Right cardiac atrium (tissue), 5 donors: Measurements from ENCODE around the gene TSHZ2. TPM values are rescaled to one million over a fixed set of nuclear protein-coding genes. Genes with fewer than 3 reads are reported as not detected.

Source experiments
- ATAC-seq, 2 donors: fragments of 200-7000 bp; cut with Tn5 transposase; one replicate each; pipeline versions ENCODE4 v1.8.0 to v1.9.1; 2020; ENCODE audit warnings: moderate library complexity in 2 of 2, mild to moderate bottlenecking in 1 of 2
- DNase-seq, 3 donors: peaks; one replicate each; pipeline ENCODE4 v3.0.0-alpha.2; 2020
- H3K27ac ChIP-seq: one replicate; pipeline ENCODE4 v1.5.1; 2013; ENCODE audit warnings: mild to moderate bottlenecking, low read length, control low read depth, moderate library complexity
- H3K27me3 ChIP-seq: one replicate; pipeline ENCODE4 v1.6.1; 2013; ENCODE audit not compliant: control insufficient read depth, insufficient read depth
- H3K4me1 ChIP-seq: one replicate; pipeline ENCODE4 v1.6.1; 2013; ENCODE audit warnings: low read length; ENCODE audit not compliant: control insufficient read depth, insufficient read depth
- H3K4me3 ChIP-seq: one replicate; pipeline ENCODE4 v1.5.1; 2013; ENCODE audit warnings: low read length, control low read depth
- H3K9me3 ChIP-seq: one replicate; pipeline ENCODE4 v1.6.1; 2013; ENCODE audit warnings: low read length; ENCODE audit not compliant: control insufficient read depth
- WGBS: extraction: QIAGEN DNeasy Blood & Tissue Kit; methylation state at CpG from one replicate; pipeline ENCODE4 v1.1.7; 2013; 5-methylcytosine and 5-hydroxymethylcytosine counted together
- intact Hi-C, 4 donors: fragments of 100-400 bp; cut with DNase I; formaldehyde crosslinking; loops; one replicate each; pipeline versions ENCODE4 v1.11.0 to v1.14.0; 2022 to 2023
- polyA plus RNA-seq: library from polyadenylated mRNA; stranded (reverse); fragments of 200-250 nt; gene quantifications from one replicate; pipeline ENCODE4 v1.2.3, GENCODE V29; 2013
- total RNA-seq, 4 donors: library from RNA; stranded (reverse); fragmentation: NEBNext Ultra II Directional; extraction: Animal tissue kit (Norgen Biotek cat#: 25700); gene quantifications; one replicate each; pipeline ENCODE4 v1.2.1, GENCODE V29; 2021
- donor health status: healthy with polysubstance abuse.
- donor health status: DM: no; HTN: yes; CAD: no.
- donor health status: DM: no; HTN: no; CAD: no.
- donor health status: DM: no; HTN: yes; CAD: no; lungs with severe emphysema.
- donor health status: DM: yes; HTN: yes; CAD: no.

The TSHZ2 gene
- total and polyA plus RNA-seq, 5 donors, result 2.3 to 8.9 (median 6.9) TPM

DNA sequence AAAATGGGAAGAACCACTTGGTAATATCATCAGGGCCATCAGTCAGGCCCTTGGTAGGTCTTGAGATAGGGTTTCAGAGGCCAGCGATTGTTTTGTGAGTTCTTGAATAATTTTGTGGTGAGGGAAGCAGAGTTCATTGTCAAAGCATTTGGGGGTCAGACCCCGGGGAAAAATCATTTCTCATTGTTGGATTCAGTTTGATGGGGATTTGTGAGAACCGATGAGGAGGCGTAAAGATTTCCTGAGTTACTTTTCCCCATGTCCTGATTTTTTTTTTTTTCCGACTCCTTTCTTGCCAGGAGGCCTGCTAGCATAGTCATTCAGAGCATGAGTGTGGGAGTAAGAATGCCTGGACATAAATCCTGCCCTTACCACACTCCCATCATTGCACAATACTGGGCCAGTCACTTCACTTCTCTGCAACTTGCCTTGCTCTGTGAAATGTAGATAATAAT is 60.3 kb downstream of the TSHZ2 start:
- peak in 1 of 3 donors; percentile 22 for DNase-seq
- no peaks in the 10 kb centered on the region for H3K9me3 ChIP-seq
- 50% methylated on average over 5 of the region's 5 CpGs for WGBS
- H3K27me3 ChIP-seq, result no peaks in the 10 kb centered on the region
- peak; percentile 87 to 95 for ATAC-seq
- H3K27ac ChIP-seq, result peak overlapping the region; percentile 72
- no peaks in the 10 kb centered on the region for H3K4me1 ChIP-seq
- intact Hi-C loops, result no loop called here
- H3K4me3 ChIP-seq, result no peak overlapping the region

DNA sequence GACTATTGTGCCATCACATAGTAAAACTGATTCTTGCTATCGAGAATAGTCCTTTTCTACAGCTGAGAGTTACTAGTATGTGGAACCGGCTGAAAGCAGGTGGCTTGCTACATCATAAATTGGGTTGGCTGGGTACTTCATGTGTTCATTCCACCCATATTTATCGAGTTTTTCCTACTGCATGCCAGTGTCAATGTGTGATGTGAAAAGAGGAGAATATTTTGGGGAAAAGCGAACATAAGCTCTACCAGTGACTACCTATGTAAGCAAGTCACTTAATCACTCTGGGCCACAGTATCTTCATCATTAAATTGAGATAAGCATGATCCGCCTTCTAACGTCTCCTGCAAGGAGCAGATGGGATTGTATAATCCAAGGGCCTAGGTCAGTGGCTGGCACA is 61.0 kb downstream of the TSHZ2 start:
- Histone ChIP-seq H3K27ac (no peak overlapping the region), H3K27me3 (no peaks in the 10 kb centered on the region), H3K4me3 (no peak overlapping the region), H3K9me3 (no peaks in the 10 kb centered on the region), H3K4me1 (no peaks in the 10 kb centered on the region)
- DNase-seq (no peak), ATAC-seq (no peak)
- WGBS, result 83% methylated on average over 6 of the region's 6 CpGs
- intact Hi-C loops, result no loop called here

DNA sequence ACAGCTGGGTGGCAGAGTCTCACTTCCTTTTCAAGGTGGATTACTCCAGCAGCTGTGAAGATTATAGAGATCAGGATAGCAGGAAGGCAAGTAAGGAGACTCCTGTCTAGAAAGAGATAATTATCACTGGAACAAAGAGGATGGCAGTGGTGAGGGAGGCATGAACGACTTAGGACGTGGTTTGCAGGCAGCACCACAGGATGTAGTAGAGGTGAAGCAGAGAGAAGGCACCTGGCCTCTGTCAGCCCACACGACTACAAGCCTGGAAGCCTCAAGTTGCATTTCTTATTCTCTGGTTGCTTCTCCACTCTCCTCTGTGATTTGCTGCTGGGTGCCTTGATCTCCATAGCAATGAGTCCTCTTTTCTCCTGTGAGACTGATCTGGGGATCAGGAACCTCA is 62.7 kb downstream of the TSHZ2 start:
- H3K4me3 ChIP-seq, result no peak overlapping the region
- no peak for DNase-seq
- no peaks in the 10 kb centered on the region for H3K4me1 ChIP-seq
- no peaks in the 10 kb centered on the region for H3K27me3 ChIP-seq
- ATAC-seq, result no peak
- 41% methylated on average over 3 of the region's 3 CpGs for WGBS
- intact Hi-C loops, result no loop called here
- H3K27ac ChIP-seq, result no peak overlapping the region
- H3K9me3 ChIP-seq, result no peaks in the 10 kb centered on the region

DNA sequence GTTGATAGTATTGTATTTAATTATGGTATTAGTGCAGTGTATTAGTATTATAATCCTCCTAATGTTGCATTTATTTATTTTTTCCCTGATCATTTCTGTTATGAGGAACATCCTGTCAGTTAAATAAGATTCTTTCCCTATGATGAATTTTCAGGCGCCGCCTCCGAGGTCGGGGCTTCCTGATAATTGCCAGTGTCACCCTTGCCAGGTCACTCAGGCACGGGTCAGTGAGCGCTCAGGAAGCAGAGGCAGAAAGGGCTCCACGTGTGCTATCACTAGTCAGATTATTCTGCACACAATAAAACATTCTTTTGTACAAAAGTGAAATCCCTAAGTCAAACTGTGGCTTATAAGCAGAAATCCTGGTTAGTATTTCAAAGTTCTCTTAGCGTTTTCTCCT is 64.8 kb downstream of the TSHZ2 start:
- intact Hi-C loops, result no loop called here
- ATAC-seq, result no peak
- peak in 2 of 3 donors; percentile 15 to 47 for DNase-seq
- H3K27me3 ChIP-seq, result no peaks in the 10 kb centered on the region
- no peak overlapping the region for H3K27ac ChIP-seq
- H3K9me3 ChIP-seq, result no peaks in the 10 kb centered on the region
- WGBS, result 40% methylated on average over 8 of the region's 8 CpGs
- H3K4me1 ChIP-seq, result no peaks in the 10 kb centered on the region
- no peak overlapping the region for H3K4me3 ChIP-seq

DNA sequence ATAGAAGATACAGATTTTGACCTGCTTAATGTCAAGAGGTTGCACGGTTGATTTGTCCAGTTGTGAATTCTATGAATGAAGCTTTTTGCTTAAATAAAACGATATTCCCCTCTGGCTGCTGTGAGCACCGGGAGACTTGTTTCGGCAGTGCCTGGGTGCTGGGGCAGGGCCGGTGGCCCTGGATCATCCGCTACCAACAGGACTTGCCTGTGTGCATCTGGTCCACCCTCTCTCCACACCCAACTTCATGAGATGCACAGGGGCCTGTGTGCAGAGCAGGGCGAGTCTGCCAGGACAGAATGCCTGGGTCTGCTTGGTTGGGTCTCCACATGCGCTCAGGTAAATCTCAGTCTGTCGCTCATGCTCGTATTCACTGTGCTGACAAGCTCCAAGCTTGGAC is 65.5 kb downstream of the TSHZ2 start:
- no peak overlapping the region for H3K4me3 ChIP-seq
- 95% methylated on average over 10 of the region's 10 CpGs for WGBS
- H3K27ac ChIP-seq, result no peak overlapping the region
- no peaks in the 10 kb centered on the region for H3K4me1 ChIP-seq
- intact Hi-C loops, result no loop called here
- H3K9me3 ChIP-seq, result no peaks in the 10 kb centered on the region
- ATAC-seq (no peak), DNase-seq (no peak)
- H3K27me3 ChIP-seq, result no peaks in the 10 kb centered on the region

DNA sequence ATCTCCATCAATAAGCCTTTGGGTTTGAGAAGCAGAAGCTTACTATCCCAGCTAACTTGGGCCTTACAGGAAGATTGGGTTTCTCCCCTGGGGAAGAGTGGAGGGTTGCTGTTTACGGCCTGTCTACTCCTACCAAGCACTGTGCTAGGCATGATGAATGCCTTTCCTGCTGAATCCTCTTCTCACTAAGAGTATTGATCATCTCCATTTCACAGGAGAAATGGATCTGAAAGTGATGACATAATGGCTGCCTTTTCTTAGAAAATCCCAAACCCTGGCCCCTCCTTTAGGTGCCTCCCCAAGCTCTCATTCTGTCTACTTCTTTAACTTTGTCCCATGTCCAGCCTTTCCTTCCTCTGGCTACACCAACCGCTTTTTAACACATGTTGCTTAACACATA is 66.1 kb downstream of the TSHZ2 start:
- H3K27me3 ChIP-seq, result no peaks in the 10 kb centered on the region
- H3K27ac ChIP-seq, result no peak overlapping the region
- 93% methylated on average over 2 of the region's 2 CpGs for WGBS
- intact Hi-C loops, result no loop called here
- no peaks in the 10 kb centered on the region for H3K4me1 ChIP-seq
- ATAC-seq, result no peak
- no peak for DNase-seq
- H3K4me3 ChIP-seq, result no peak overlapping the region
- no peaks in the 10 kb centered on the region for H3K9me3 ChIP-seq

DNA sequence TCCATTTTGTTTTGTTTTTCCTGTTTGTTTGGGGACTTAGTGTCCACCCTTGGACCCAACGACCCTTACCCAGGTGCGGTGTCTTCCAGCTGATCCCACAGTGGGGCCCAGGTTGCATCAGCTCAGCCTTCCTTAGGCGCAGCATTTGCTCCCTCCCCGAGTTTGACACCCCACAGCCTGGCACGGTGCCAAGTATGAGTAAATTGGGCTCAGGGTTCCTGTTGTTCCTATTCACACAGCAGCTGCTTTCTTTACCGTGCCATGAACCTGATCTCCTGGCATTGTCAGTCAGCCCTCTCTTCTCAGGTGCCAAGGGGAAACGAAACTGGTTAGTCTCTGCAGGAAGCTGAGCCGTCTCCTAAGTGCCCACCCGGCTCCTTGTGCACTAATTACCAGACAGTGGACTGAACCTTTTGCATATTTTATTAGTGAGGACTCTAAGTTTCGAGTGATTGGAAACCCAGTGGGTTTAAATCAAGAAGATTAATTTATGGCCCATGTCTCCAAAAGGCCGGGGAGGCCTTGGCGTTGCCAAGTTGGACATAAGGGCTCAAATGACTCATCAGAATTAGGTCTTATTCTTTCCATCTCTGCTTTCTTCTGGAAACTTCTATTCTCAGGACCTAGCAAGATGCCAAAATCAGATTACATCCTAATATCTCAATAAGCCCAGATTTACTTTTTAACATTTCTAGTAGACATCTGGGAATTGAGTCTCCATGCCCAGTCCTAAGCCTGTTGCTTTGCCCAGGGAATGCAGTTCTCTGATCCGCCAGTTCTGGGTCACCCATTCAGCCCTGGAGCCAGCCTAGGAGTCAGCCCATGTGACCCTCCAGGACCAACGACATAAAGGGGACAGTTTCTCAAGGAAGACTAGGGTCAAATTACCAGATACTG is 68.8 kb downstream of the TSHZ2 start:
- no peaks in the 10 kb centered on the region for H3K4me1 ChIP-seq
- H3K27me3 ChIP-seq, result no peaks in the 10 kb centered on the region
- 64% methylated on average over 14 of the region's 14 CpGs for WGBS
- peak in 1 of 2 donors; percentile 37 for ATAC-seq
- H3K4me3 ChIP-seq, result no peak overlapping the region
- peak in 2 of 3 donors; percentile 43 to 59 for DNase-seq
- H3K27ac ChIP-seq, result no peak overlapping the region
- H3K9me3 ChIP-seq, result no peaks in the 10 kb centered on the region
- intact Hi-C loops, result no loop called here

DNA sequence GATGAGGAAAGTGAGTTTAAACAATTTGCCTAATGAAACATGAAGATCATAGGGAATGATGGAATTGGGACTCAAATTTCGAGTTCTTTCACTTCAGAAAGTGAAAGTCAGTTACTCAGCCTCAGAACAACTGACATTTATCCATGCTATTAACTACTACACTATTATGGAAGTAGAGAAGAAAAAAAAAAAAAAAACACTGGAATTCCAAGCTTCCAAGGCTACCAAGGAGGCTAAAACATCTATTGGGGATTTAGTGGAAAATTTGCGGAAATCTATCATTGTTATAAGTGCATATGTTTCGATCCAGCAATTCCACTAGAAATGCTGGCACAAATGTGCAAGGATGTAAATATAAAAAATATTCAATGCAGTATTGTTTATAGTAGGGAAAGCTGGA is 70.4 kb downstream of the TSHZ2 start:
- no peak overlapping the region for H3K4me3 ChIP-seq
- ATAC-seq (no peak), DNase-seq (no peak)
- no peaks in the 10 kb centered on the region for H3K27me3 ChIP-seq
- 79% methylated on average over 3 of the region's 3 CpGs for WGBS
- intact Hi-C loops, result no loop called here
- no peaks in the 10 kb centered on the region for H3K4me1 ChIP-seq
- peaks cover 2% of the 10 kb centered on the region for H3K9me3 ChIP-seq
- H3K27ac ChIP-seq, result no peak overlapping the region

DNA sequence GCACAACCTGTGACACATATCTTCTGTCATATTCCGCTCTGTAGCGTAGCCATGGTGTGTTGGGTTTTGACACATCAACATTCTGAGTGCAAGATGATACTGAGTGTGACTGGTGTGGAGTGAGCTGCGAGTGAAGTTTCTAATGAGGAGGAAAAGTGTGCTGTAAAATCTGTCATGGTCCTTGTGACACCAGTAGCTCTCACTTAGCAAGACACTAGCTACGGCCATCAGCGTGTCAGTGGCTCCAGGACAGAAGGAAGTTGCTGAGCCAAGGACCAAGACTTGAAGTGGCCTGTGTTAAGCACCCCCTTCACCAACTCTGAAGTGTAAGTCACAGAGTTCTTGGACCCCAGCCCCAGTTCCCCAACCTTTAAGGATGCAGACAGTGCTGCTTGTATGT is 72.1 kb downstream of the TSHZ2 start:
- ATAC-seq, result no peak
- H3K27me3 ChIP-seq, result no peaks in the 10 kb centered on the region
- H3K4me3 ChIP-seq, result no peak overlapping the region
- peaks cover 2% of the 10 kb centered on the region for H3K9me3 ChIP-seq
- no peaks in the 10 kb centered on the region for H3K4me1 ChIP-seq
- no peak for DNase-seq
- intact Hi-C loops, result no loop called here
- no peak overlapping the region for H3K27ac ChIP-seq
- 73% methylated on average over 5 of the region's 5 CpGs for WGBS

DNA sequence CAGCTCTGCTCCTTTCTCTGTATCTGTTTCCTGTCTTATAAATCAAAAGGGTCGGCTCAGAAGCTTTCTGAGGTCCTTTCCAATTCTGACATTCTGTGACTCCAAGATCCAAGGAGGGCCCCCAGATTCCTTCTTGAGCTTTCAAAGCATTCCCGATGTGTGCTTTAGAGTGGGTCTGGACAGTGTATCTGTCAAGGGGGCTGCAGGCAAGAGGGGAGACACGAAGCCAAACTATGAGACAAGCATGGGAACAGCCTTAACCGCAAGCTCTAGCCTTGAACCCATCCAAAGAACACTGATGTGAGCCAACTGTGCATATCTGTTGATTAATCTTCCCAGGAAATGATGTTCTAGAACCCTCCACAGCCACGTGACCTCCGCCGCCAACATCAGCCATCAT is 73.8 kb downstream of the TSHZ2 start:
- peaks cover 2% of the 10 kb centered on the region for H3K9me3 ChIP-seq
- ATAC-seq (no peak), DNase-seq (no peak)
- no peak overlapping the region for H3K27ac ChIP-seq
- H3K4me3 ChIP-seq, result no peak overlapping the region
- no peaks in the 10 kb centered on the region for H3K27me3 ChIP-seq
- intact Hi-C loops, result no loop called here
- H3K4me1 ChIP-seq, result no peaks in the 10 kb centered on the region
- whole genome bisulfite sequencing, result 57% methylated on average over 7 of the region's 7 CpGs

DNA sequence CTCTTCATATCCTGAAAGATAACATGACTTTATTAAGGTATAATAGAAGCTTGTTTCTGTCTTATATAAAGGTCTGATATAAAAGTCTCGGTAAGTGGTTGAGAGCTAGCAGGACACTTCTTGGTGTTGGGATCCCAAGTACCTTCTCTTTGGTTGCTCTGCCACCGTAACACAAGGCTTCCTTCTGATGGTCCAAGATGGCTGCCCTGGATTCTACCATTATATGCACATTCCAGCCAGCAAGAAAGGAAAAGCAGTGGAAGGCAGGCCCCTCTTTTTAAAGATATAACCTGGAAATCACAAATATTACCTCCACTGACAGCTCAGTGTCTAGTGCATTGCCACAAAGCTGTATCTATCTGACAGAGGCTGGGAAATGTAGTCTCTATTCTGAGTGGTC is 75.0 kb downstream of the TSHZ2 start:
- Histone ChIP-seq H3K27ac (no peak overlapping the region), H3K4me3 (no peak overlapping the region), H3K9me3 (peaks cover 2% of the 10 kb centered on the region), H3K4me1 (no peaks in the 10 kb centered on the region), H3K27me3 (no peaks in the 10 kb centered on the region)
- DNase-seq, result no peak
- intact Hi-C loops, result no loop called here
- WGBS, result 96% methylated on average over 2 of the region's 2 CpGs
- ATAC-seq, result no peak
